HG03378 (cell line): ENCODE results near the gene CDH4.

ENCODE experiments used
- ATAC-seq: cut with Tn5 transposase; IDR thresholded peaks from one replicate; pipeline ENCODE4 v1.9.1; 2021; ENCODE audit warnings: mild to moderate bottlenecking, moderate library complexity; ENCODE audit not compliant: unreplicated experiment

CDH4 gene

DNA sequence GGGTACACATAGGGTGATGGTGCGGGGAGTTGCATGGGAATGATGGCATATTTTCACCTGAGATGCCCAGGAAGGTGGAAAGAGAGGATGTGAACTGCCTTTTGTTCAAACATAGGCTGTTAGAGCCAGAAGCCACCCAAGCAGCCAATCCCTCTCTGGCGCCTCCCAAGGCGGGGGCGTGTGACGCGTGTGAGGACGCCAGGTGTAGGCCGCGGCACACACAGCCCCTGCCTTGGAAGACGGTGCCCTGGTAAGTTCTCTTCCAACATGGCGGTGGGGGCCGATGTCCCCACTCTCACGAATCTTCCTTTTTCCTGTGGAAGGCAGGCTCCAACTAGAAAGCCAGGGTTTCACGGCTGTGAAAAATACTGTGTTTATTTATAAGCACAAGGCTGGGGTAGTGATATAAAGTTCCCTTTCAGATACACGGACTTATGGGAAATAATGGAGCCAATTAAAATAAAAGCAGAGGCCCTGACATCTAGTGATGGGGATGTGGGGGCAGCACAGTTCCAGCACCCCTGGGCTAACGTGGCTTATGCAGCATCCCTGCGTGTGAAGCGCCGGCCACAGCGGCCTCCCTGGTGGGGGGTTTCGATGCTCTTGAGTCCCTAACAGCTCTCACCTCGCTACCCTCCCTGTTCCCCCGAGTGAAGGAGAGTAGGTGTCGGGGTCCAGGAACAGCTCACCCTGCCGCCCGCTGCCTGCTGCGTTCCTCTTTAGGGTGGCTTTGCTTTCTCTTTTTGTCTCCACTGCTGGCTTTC, 28.3 kb downstream of the CDH4 start:
- ATAC-seq: no peak

DNA sequence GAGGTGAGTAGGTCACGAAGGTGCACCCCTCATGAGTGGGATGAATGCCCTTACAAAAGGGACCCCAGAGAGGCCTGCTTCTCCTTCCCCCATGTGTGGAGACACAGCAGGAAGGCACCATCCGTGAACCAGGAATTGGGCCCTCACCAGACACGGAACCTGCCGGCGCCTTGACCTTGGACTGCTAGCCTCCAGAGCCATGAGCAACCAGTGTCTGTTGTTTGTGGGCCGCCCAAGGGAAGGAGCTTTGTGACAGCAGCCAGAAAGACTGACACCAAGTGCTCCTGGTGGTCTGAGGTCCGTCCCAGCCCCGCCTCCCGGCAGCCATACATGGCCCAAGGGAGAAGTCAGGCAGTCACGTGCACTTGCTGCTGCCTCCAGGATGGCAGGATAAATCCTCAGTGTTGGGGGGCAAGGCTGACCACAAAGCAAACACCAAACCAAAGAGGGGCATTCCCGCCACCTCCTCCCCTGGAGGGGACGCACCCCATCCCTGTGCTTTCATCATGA, 29.3 kb downstream of the CDH4 start:
- ATAC-seq: no peak

GRCh38 chr20:61284752-61285151, 32.7 kb downstream of the CDH4 start:
- ATAC-seq: no peak

GRCh38 chr20:61285152-61285645, 33.1 kb downstream of the CDH4 start:
- ATAC-seq: no peak

DNA sequence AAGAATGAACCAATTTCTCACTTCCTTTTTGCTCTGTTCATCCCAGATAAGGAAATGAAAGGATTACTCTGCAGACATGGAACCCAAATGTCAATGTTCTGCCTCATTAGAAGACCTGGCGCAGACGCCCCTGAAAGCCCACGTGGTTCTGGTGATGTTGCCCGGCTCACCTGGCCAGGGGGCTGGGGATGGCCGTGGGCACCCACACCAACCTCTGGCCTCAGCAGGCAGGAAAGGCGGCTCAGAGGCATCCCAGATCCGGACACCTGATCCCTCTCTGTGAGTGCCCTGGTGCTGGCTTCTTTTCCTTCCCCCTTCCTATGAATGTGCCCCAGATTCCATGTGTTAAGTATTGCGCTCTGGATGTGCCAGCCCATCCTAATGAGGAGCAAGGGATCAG, 33.6 kb downstream of the CDH4 start:
- ATAC-seq: no peak

DNA sequence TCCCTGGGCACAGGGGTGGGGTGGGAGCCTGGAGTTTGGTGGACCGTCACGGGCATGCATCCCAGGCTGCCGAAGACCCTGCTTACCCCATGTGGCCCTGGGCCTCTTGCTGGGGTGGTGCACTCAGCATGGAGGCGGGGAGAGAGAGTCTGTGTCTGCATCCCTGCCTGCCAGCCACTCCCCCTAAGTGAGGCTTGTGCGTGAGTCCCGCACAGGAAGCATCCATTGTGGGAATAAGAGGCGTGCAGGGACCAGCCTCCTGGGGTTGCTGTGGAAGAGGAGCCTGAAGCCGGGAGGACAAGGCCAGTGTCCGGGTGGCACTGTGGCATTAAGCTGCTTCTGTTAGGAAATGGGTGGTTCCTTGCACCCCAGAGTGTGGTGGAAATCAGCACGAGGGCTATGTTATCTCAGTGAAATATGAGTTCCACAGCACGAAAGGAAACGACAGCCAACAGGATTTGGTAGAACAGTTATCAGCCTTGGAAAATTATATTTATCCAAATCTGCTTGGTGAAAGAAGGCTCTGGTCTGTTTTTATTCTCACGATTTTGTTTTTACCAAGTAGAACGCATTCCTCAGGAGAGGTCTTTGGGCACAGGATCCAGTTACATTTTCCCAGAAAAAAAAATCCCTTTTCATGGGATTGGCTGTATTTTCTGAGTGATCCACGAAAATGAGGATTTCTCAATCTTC, 35.7 kb downstream of the CDH4 start:
- no peak for ATAC-seq

DNA sequence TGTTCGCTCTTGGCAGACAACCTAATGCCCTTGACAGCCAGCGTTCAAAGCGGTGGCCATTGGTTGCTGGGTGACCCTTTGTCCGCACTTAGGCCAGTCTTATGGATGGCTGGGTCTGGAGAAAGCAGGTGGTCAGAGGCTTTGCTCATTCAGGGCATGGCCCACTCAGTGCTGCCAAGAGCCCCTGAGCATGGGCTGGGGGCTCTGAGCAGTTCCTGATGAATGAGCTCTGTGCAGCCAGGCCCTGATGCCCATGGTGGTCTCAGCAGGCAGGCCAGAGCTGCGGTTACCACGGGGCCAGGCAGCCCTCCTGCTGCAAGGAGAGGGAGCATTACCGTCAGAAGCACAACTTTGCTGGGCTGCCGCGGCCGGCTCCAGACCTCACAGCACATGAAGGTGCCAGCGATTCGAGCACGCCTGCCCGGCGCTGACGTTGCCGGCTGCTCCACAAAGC, 36.3 kb downstream of the CDH4 start:
- no peak for ATAC-seq

GRCh38 chr20:61289166-61289565, 37.1 kb downstream of the CDH4 start:
- ATAC-seq: no peak

DNA sequence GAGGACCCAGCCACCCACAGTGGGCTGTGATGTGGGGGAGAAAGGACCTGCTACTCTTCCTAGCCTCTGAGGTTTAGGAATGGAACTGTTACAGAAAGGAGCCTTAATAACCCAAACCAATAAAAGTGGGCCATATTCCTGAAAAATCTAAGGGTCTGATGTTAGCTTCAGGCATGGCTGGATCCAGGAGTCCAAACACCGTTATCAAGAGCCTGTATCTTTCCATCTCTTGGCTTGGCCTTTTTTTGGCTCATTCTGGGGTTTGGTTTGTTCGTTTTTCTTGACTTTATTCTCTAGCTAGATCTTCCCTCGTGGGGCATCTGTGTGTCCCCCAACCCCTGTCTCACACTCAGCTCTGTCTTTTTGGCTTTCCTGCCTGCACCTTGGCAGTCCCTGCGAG, 38.7 kb downstream of the CDH4 start:
- ATAC-seq: no peak

DNA sequence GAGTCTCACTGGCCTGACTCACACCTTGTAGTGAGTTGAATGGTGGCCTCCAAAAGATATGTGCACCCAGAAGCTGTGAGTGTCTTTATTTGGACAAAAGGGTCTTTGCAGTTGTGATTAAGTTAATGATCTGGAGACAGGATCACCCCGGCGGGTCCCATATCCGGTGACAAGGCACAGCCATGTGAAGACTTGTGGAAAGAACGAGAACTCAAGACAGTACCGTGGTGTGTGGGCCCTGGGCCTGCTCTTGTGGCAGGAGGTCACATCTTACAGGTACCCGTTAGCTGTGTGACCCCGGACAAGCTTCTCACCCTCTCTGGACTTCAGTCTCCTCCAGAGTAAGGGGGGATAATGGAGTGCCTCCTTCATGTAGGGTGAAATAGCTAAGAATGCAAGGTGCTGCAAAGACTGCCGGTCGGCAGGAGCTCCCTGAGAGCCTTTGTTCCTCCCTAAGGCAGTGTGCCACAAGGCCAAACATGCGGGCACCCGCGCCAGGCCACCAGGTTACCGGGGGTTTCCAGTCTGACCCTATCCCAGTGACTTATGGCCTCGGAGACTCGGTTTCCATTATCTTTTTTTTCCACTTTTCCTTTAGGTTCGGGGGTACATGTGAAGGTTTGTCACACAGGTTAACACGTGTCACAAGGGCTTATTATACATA, 39.2 kb downstream of the CDH4 start:
- ATAC-seq: no peak

DNA sequence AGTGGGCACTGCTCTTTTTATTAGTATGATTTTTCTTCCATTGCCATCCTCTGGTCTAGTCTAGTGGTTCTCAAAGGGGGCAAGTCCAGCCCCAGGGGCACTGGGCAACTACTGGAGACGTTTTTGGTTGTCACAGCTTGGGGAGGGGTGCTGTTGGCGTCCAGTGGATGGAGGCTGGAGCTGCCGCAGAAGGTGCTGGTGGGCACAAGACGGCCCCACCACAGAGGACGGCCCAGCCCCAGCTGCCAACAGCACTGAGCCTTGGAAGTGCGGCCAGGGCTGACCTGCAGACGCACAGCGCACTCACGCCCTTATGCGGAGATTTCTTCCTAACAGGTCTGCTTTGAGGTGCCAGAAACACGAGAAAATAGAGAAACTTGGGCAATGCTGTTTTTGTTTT, 40.3 kb downstream of the CDH4 start:
- no peak for ATAC-seq

DNA sequence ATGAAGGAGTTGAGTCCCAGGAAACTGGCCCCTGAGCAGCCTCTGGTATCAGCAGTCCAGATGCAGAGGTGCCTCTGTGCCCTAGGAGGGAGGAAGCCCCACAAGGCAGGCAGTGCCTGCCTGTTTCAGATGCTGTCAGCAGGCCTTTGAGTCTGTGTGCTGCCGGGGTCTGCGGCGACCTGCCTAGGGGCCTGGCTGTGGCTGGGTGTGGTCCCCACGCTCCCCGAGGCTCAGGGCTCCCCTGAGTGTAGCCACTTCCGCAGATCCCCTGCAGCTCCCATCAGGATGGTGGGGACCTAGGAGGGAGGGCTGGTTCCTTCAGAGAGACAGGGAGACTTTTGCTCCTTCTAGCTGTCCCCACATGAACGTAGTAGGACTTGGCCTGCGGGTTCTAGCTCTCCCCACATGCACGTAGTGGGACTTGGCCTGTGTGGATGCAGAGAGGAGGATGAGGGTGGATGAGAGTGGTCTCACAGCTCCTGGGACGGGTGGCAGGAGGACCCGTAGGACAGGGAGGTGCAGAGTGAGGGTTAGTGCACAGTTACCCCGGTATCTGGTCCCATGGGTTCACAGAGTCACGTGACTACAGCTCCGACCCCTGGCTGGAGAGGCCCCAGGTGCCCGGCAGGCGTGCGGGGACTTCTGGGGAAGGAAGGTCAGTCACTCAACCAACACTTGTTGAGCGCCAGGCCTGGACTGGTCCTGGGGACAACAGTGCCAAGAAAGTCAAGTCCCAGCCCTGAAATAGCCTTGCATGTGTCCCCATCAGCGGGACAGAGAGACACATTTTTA, 41.0 kb downstream of the CDH4 start:
- no peak for ATAC-seq

GRCh38 chr20:61293951-61294350, 41.9 kb downstream of the CDH4 start:
- no peak for ATAC-seq

- no peak for ATAC-seq
These were observed 43.2 kb downstream of the CDH4 start for GRCh38 chr20:61295249-61295648.

DNA sequence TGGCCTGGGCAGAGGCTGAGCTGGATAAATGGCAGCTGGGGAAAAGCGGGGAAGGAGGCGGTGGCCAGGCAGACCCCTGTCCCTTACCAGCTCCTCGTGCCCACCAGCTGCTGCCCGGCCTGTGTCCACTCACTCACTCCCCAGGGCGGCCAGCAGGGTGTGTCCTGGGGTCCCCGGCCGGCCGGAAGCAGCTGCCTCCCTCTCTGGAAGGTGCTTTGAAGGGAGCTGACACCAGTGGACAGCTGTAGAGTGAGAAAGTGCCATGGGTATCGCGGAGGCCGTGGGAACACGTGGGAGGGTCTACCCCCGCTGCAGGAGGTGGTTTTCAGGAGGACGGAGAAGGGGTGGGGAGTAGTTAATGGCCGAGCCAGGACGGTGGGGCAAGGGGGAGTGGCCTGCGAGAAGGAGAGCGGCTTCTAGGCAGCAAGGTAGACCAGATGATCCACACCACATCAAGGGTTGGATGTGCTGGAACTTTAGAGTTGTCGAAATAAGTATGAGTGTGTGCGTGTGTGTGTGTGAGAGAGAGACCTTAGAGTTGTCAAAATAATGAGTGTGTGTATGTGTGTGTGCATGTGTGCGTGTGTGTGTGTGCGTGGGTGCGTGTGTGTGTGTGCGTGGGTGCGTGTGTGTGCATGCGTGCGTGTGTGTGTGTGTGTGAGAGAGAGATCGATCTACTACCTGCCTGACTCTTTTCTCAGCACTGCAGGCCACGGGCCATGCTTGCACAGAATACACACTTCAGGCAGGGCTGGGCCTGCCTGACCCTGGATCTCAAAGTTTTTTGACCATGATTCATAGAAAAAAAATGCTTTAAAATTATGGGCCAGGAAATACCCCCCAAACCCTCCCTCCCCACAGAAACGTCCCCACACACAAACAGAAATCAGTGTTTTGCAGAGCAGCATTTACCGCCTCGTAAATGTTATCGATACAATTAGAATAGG, 43.9 kb downstream of the CDH4 start:
- no peak for ATAC-seq

DNA sequence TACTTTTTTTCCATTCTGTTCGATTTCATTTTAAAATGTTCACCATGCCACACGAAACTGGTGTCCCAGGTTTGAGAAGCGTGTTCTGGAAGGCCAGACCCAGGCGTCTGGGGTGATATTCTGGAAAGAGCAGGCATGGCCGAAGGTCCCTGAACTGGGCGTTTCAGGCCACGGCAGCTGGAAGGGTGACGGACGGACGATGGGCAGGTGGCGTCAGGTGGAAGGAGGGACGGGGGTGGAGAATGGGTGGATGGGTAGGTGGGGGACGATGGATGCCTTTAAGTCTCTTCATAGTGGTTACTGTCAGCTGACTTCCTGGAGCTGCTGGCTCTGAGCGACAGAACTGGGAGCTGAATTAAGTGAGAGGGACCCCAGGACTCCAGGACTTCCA, 44.6 kb downstream of the CDH4 start:
- ATAC-seq: no peak

GRCh38 chr20:61297491-61297890, 45.4 kb downstream of the CDH4 start:
- ATAC-seq: no peak

DNA sequence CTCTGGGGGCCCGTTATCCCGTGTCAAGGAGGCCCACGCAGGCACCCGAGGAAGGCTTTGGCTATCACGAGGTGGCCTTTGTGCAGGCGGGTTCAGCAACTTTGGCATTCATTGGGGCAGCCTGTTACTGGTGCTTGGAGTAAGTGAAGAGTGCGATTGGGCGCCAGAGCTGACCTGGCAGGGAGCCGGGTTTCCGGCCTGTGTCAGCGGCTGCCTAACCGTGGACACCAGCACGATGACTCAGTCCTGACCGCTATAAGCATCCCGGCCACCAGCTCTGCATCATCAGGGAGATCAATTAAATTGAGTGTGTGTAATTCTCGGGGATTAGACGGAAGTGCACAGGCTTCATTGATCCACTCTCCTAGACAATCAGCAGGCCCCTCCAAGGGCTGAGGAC, 45.9 kb downstream of the CDH4 start:
- no peak for ATAC-seq

GRCh38 chr20:61298661-61299060, 46.6 kb downstream of the CDH4 start:
- ATAC-seq: no peak

DNA sequence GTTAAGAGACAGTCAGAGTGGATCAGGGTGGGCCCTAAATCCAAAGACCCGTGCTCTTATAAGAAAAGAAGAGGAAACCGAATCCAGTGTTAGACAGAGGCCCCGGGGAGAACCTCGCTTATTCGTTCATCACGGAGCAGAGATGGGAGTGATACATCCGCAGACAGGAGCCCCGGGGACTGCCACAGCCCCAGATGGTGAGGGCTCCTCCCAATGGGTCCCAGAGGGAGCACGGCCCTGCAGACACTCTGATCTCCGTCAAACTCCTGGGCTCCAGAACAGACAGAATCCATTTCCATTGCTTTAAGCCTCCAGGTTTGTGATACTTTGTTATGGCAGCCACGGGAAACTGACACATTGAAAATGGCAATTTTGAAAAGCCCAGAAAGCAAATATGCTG, 47.0 kb downstream of the CDH4 start:
- ATAC-seq: no peak
